ENCODE measurements around the gene NOC4L.

DNA sequence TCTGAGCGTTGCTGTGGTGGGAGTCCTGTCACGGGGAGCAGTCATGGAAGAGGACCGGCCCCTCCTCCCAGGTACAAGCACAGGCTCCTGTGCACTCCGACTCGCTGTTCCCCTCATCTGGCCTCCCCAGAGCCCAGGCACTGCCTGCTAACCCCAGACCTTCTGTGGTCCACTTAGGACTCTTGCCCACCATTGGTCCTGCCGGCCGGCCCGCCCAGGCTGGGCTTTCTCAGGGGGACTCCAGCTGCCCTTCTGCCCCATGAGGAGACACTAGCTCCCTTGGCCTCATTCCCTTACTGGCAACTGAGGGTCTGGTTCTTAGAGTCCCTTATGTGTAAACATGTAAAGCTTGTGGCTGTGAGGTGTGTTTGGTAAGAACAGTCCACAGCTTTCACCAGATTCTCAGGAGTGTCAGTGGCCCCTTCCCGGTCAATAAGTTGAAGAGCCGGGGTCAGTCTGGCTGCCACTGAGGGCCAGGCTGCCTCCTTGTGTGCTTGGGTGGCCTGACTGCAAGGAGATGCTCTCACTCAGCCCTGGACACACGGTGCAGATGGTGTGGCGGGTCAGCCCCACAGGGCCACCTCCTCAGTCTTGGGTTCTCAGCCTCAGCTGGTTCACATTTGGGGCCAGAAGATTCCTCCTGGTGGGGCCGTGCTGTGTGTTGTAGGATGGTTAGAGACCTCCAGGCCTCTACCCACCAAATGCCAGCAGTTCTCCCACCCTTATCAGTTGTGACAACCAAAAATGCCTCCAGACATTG is 43.8 kb upstream of the NOC4L start:
- TF ChIP-seq POLR2A (IDR thresholded peaks at IDR 0.05), result no peak
- TF ChIP-seq, protein P1, sequence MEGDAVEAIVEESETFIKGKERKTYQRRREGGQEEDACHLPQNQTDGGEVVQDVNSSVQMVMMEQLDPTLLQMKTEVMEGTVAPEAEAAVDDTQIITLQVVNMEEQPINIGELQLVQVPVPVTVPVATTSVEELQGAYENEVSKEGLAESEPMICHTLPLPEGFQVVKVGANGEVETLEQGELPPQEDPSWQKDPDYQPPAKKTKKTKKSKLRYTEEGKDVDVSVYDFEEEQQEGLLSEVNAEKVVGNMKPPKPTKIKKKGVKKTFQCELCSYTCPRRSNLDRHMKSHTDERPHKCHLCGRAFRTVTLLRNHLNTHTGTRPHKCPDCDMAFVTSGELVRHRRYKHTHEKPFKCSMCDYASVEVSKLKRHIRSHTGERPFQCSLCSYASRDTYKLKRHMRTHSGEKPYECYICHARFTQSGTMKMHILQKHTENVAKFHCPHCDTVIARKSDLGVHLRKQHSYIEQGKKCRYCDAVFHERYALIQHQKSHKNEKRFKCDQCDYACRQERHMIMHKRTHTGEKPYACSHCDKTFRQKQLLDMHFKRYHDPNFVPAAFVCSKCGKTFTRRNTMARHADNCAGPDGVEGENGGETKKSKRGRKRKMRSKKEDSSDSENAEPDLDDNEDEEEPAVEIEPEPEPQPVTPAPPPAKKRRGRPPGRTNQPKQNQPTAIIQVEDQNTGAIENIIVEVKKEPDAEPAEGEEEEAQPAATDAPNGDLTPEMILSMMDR (IDR thresholded peaks at IDR 0.05), result no peak
